ENCODE measurements around the gene TTC17. TPM values are rescaled to one million over a fixed set of nuclear protein-coding genes. Genes with fewer than 3 reads are reported as not detected.
A peak's percentile ranks its signal among the peaks of the same experiment; 100 is the strongest.
"Not testable (repeated sequence)": the region's sequence is repeated elsewhere in the genome, so short reads cannot be mapped to it uniquely, and the experiment has no call there.

Gene TTC17
- total RNA-seq, 2 donors from 2014 or later, result 69.1 to 95.9 TPM

- Mint-ChIP-seq H3K9me3 (no peaks in the 10 kb centered on the region), H3K36me3 (peaks cover 5 to 42% of the 10 kb centered on the region in 2 donors), H3K27ac (peak overlapping the region in 1 of 2 donors; percentile 51)
- ATAC-seq, result no peak
- no peak for DNase-seq (ENCODE audit: low spot score in 2 of 2)
Measured at GRCh38 chr11:43404406-43404805, 45.7 kb downstream of the TTC17 start.

GRCh38 chr11:43404836-43405479, 46.2 kb downstream of the TTC17 start:
- DNase-seq (ENCODE audit: low spot score in 2 of 2), result no peak

GRCh38 chr11:43408277-43408676, 49.6 kb downstream of the TTC17 start:
- H3K36me3 Mint-ChIP-seq, result peaks cover 11 to 14% of the 10 kb centered on the region in 2 donors
- DNase-seq (ENCODE audit: low spot score in 2 of 2) (no peak), ATAC-seq (no peak)
- no peaks in the 10 kb centered on the region for H3K9me3 Mint-ChIP-seq
- H3K27ac Mint-ChIP-seq, result no peak overlapping the region

More at GRCh38 chr11:43404836-43405479, 46.2 kb downstream of the TTC17 start:
- peak in 1 of 2 donors; percentile 11 for ATAC-seq
- Mint-ChIP-seq H3K9me3 (no peaks in the 10 kb centered on the region), H3K36me3 (peaks cover 5 to 37% of the 10 kb centered on the region in 2 donors), H3K27ac (peak overlapping the region in 1 of 2 donors; percentile 51)

- Mint-ChIP-seq H3K27ac (no peak overlapping the region), H3K9me3 (no peaks in the 10 kb centered on the region), H3K36me3 (peaks cover 0 to 14% of the 10 kb centered on the region in 2 donors)
- no peak for ATAC-seq
- no peak for DNase-seq (ENCODE audit: low spot score in 2 of 2)
Measured at GRCh38 chr11:43410394-43410793, 51.7 kb downstream of the TTC17 start.

GRCh38 chr11:43418197-43418596, 59.5 kb downstream of the TTC17 start:
- ATAC-seq (no peak), DNase-seq (ENCODE audit: low spot score in 2 of 2) (no peak)
- H3K27ac Mint-ChIP-seq, result no peak overlapping the region
- H3K9me3 Mint-ChIP-seq, result no peaks in the 10 kb centered on the region
- H3K36me3 Mint-ChIP-seq, result no peaks in the 10 kb centered on the region

- H3K27ac Mint-ChIP-seq, result no peak overlapping the region
- ATAC-seq (peak in 1 of 2 donors; percentile 58), DNase-seq (ENCODE audit: low spot score in 2 of 2) (peak in 1 of 2 donors; percentile 35)
- no peaks in the 10 kb centered on the region for H3K9me3 Mint-ChIP-seq
- no peaks in the 10 kb centered on the region for H3K36me3 Mint-ChIP-seq
Measured at GRCh38 chr11:43419460-43419859, 60.7 kb downstream of the TTC17 start.

- peak overlapping the region in 1 of 2 donors; percentile 38 for H3K27ac Mint-ChIP-seq
- peaks cover 6 to 8% of the 10 kb centered on the region in 2 donors for H3K36me3 Mint-ChIP-seq
- DNase-seq (ENCODE audit: low spot score in 2 of 2) (no peak), ATAC-seq (no peak)
- no peaks in the 10 kb centered on the region for H3K9me3 Mint-ChIP-seq
Measured at GRCh38 chr11:43427971-43428370, 69.3 kb downstream of the TTC17 start.

GRCh38 chr11:43430916-43431315, 72.2 kb downstream of the TTC17 start:
- not testable (repeated sequence) for ATAC-seq
- H3K36me3 Mint-ChIP-seq, result peaks cover 8 to 15% of the 10 kb centered on the region in 2 donors

GRCh38 chr11:43434893-43435292, 76.2 kb downstream of the TTC17 start:
- Mint-ChIP-seq H3K9me3 (no peaks in the 10 kb centered on the region), H3K36me3 (peaks cover 8 to 28% of the 10 kb centered on the region in 2 donors), H3K27ac (no peak overlapping the region)
- no peak for ATAC-seq
- no peak for DNase-seq (ENCODE audit: low spot score in 2 of 2)

More at GRCh38 chr11:43430916-43431315, 72.2 kb downstream of the TTC17 start:
- not testable (repeated sequence) for H3K9me3 Mint-ChIP-seq; DNase-seq (ENCODE audit: low spot score in 2 of 2); H3K27ac Mint-ChIP-seq

GRCh38 chr11:43440486-43440885, 81.8 kb downstream of the TTC17 start:
- no peak overlapping the region for H3K27ac Mint-ChIP-seq

GRCh38 chr11:43443811-43444210, 85.1 kb downstream of the TTC17 start:
- H3K36me3 Mint-ChIP-seq, result peaks cover 43 to 49% of the 10 kb centered on the region in 2 donors
- H3K27ac Mint-ChIP-seq, result no peak overlapping the region

More at GRCh38 chr11:43440486-43440885, 81.8 kb downstream of the TTC17 start:
- H3K9me3 Mint-ChIP-seq, result no peaks in the 10 kb centered on the region
- DNase-seq (ENCODE audit: low spot score in 2 of 2), result no peak
- H3K36me3 Mint-ChIP-seq, result peaks cover 16 to 45% of the 10 kb centered on the region in 2 donors
- ATAC-seq, result no peak

GRCh38 chr11:43447151-43447550, 88.4 kb downstream of the TTC17 start:
- peaks cover 47 to 71% of the 10 kb centered on the region in 2 donors for H3K36me3 Mint-ChIP-seq
- DNase-seq (ENCODE audit: low spot score in 2 of 2) (no peak), ATAC-seq (peak; percentile 44 to 50)
- H3K9me3 Mint-ChIP-seq, result no peaks in the 10 kb centered on the region
- peak overlapping the region in 1 of 2 donors; percentile 57 for H3K27ac Mint-ChIP-seq

More at GRCh38 chr11:43443811-43444210, 85.1 kb downstream of the TTC17 start:
- H3K9me3 Mint-ChIP-seq, result no peaks in the 10 kb centered on the region
- ATAC-seq (no peak), DNase-seq (ENCODE audit: low spot score in 2 of 2) (no peak)

GRCh38 chr11:43458486-43458885, 99.8 kb downstream of the TTC17 start:
- Mint-ChIP-seq H3K27ac (no peak overlapping the region), H3K36me3 (peaks cover 70 to 75% of the 10 kb centered on the region in 2 donors), H3K9me3 (peaks cover 5% of the 10 kb centered on the region in 2 donors)
- DNase-seq (ENCODE audit: low spot score in 2 of 2) (no peak), ATAC-seq (no peak)

- DNase-seq (ENCODE audit: low spot score in 2 of 2) (no peak), ATAC-seq (no peak)
- peaks cover 5 to 8% of the 10 kb centered on the region in 2 donors for H3K9me3 Mint-ChIP-seq
- H3K36me3 Mint-ChIP-seq, result peaks cover 69 to 81% of the 10 kb centered on the region in 2 donors
- H3K27ac Mint-ChIP-seq, result no peak overlapping the region
Measured at GRCh38 chr11:43459246-43459645, 100.5 kb downstream of the TTC17 start.

- DNase-seq (ENCODE audit: low spot score in 2 of 2) (no peak), ATAC-seq (no peak)
- H3K27ac Mint-ChIP-seq, result no peak overlapping the region
- H3K36me3 Mint-ChIP-seq, result peaks cover 81 to 90% of the 10 kb centered on the region in 2 donors
- H3K9me3 Mint-ChIP-seq, result peaks cover 21 to 31% of the 10 kb centered on the region in 2 donors
Measured at GRCh38 chr11:43462359-43462758, 103.6 kb downstream of the TTC17 start.

- peaks cover 58 to 70% of the 10 kb centered on the region in 2 donors for H3K36me3 Mint-ChIP-seq
- ATAC-seq, result no peak
- no peak for DNase-seq (ENCODE audit: low spot score in 2 of 2)
- H3K27ac Mint-ChIP-seq, result no peak overlapping the region
- H3K9me3 Mint-ChIP-seq, result peaks cover 32 to 42% of the 10 kb centered on the region in 2 donors
Measured at GRCh38 chr11:43467958-43468357, 109.2 kb downstream of the TTC17 start.

- ATAC-seq; H3K27ac Mint-ChIP-seq; DNase-seq (ENCODE audit: low spot score in 2 of 2): not testable (repeated sequence)
- H3K36me3 Mint-ChIP-seq, result peaks cover 53 to 71% of the 10 kb centered on the region in 2 donors
- H3K9me3 Mint-ChIP-seq, result peaks cover 34 to 43% of the 10 kb centered on the region in 2 donors
Measured at GRCh38 chr11:43477491-43477890, 118.8 kb downstream of the TTC17 start.

- ATAC-seq (no peak), DNase-seq (ENCODE audit: low spot score in 2 of 2) (no peak)
- H3K36me3 Mint-ChIP-seq, result peaks cover 14 to 17% of the 10 kb centered on the region in 2 donors
- peaks cover 5 to 9% of the 10 kb centered on the region in 2 donors for H3K9me3 Mint-ChIP-seq
- H3K27ac Mint-ChIP-seq, result no peak overlapping the region
Measured at GRCh38 chr11:43486141-43486540, 127.4 kb downstream of the TTC17 start.

All from activated naive CD4-positive, alpha-beta T cell treated with anti-CD3 and anti-CD28 coated beads, Interleukin-2, amount 50 U/mL, for 72 hours (primary cell).